GM12878 (cell line): ENCODE data around the gene ATG10. TPM values are rescaled to one million over a fixed set of nuclear protein-coding genes. Genes with fewer than 3 reads are reported as not detected.

Experiments used
- ATAC-seq: fragments of 200-7000 bp; cut with Tn5 transposase; 3 replicates; pipeline ENCODE4 v1.9.1; 2020; ENCODE audit warnings: mild to moderate bottlenecking, moderate library complexity
- BruUV-seq: library from RNA; stranded (reverse); fragments of 400-500 nt; replicated peaks from 2 replicates; lab custom pipeline; 2021; lab: Mats Ljungman, UMichigan
- CTCF ChIA-PET: fragments of 300-600 bp; sonication (Branson Sonifier 250); formaldehyde crosslinking; extraction: SDS; loops from one replicate; lab custom pipeline; 2021; ENCODE audit warnings: inconsistent platforms; lab: Yijun Ruan, JAX
- POLR2A ChIA-PET: fragments of 350-600 bp; formaldehyde crosslinking; extraction: SDS; loops from one replicate; lab custom pipeline; 2021; ENCODE audit warnings: inconsistent platforms; lab: Charles Lee
- RAD21 ChIA-PET: fragments of 300-600 bp; sonication (Branson Sonifier 250); formaldehyde crosslinking; loops from one replicate; lab custom pipeline; 2023; ENCODE audit warnings: antibody characterized with exemption; ENCODE audit not compliant: unreplicated experiment; lab: Charles Lee
- SMC1A ChIA-PET: fragments of 300-600 bp; sonication (Branson Sonifier 250); formaldehyde crosslinking; loops from one replicate; lab custom pipeline; 2023; ENCODE audit not compliant: unreplicated experiment, uncharacterized antibody; lab: Charles Lee
- DNase-seq: peaks from one replicate; pipeline ENCODE4 v3.0.0-alpha.2; 2011; ENCODE audit warnings: low read depth, low spot score
- FAIRE-seq: peaks from 3 replicates; lab custom pipeline; 2011; peaks lifted over from hg19 to GRCh38; lab: Jason Lieb, UNC
- H2AFZ ChIP-seq: 2 replicates; pipeline ENCODE4 v1.6.0; 2011; ENCODE audit warnings: low read depth, low read length, control low read depth; ENCODE audit not compliant: control insufficient read depth
- H3K27ac ChIP-seq: 2 replicates; pipeline ENCODE4 v1.5.1; 2011; ENCODE audit warnings: control low read depth; ENCODE audit not compliant: control insufficient read depth, insufficient read depth
- H3K27me3 ChIP-seq, 2 experiments: replicated peaks in 1 of 2; 2 replicates each; pipeline versions ENCODE4 v1.6.0 to v1.6.1; 2011; ENCODE audit warnings: low read length in 1 of 2; ENCODE audit not compliant: control insufficient read depth in 2 of 2, insufficient read depth in 2 of 2
- H3K36me3 ChIP-seq, 2 experiments: 2 replicates each; pipeline ENCODE4 v1.5.1; 2011; ENCODE audit warnings: low read length in 1 of 2; ENCODE audit not compliant: control insufficient read depth in 2 of 2, insufficient read depth in 2 of 2
- H3K4me1 ChIP-seq: 2 replicates; pipeline ENCODE4 v1.6.1; 2011; ENCODE audit warnings: mild to moderate bottlenecking, low read length, moderate library complexity, mixed read lengths; ENCODE audit not compliant: control insufficient read depth, insufficient read depth
- H3K4me2 ChIP-seq: 2 replicates; pipeline ENCODE4 v1.6.0; 2011; ENCODE audit warnings: control low read depth; ENCODE audit not compliant: control insufficient read depth, insufficient read depth
- H3K4me3 ChIP-seq: fragments of 200-600 bp; sonication (generic); 2 replicates; pipeline ENCODE4 v1.5.1; 2016
- H3K79me2 ChIP-seq: 2 replicates; pipeline ENCODE4 v1.6.0; 2011; ENCODE audit warnings: low read length; ENCODE audit not compliant: control insufficient read depth, insufficient read depth
- H3K9ac ChIP-seq: 2 replicates; pipeline ENCODE4 v1.8.0; 2011; ENCODE audit warnings: low read length, control low read depth, mixed read lengths; ENCODE audit not compliant: control insufficient read depth, insufficient read depth
- H3K9me3 ChIP-seq: replicated peaks from 3 replicates; pipeline ENCODE4 v1.5.1; 2011; ENCODE audit warnings: mild to moderate bottlenecking, low read length; ENCODE audit not compliant: control insufficient read depth, insufficient read depth
- H4K20me1 ChIP-seq: 2 replicates; pipeline ENCODE4 v1.6.0; 2011; ENCODE audit not compliant: control insufficient read depth, insufficient read depth
- BCL3 ChIP-seq: IDR thresholded peaks from 2 replicates; pipeline ENCODE4 v1.6.1; 2011; ENCODE audit warnings: borderline replicate concordance, low read depth, mild to moderate bottlenecking, moderate library complexity, low read length; ENCODE audit not compliant: insufficient read depth, poor library complexity, severe bottlenecking
- BHLHE40 ChIP-seq, 2 experiments: fragments of 450-650 bp in 1 of 2; IDR thresholded peaks; 2 replicates each; pipeline ENCODE4 v1.6.1; 2011 to 2017; ENCODE audit warnings: low read depth in 2 of 2, borderline replicate concordance in 1 of 2, improper control_type of control experiment in 1 of 2, low read length in 1 of 2, mild to moderate bottlenecking in 1 of 2
- E2F8 ChIP-seq: fragments of 450-650 bp; IDR thresholded peaks from 2 replicates; pipeline ENCODE4 v1.6.1; 2018; ENCODE audit warnings: mild to moderate bottlenecking, low read depth, moderate library complexity; ENCODE audit not compliant: partially characterized antibody
- ELK1 ChIP-seq: IDR thresholded peaks from 2 replicates; pipeline ENCODE4 v1.6.1; 2012; ENCODE audit warnings: low read depth, low read length, improper control_type of control experiment
- NR2C1 ChIP-seq: fragments of 450-650 bp; IDR thresholded peaks from 2 replicates; pipeline ENCODE4 v1.6.1; 2017; ENCODE audit warnings: antibody characterized with exemption, mild to moderate bottlenecking, moderate library complexity
- PKNOX1 ChIP-seq: fragments of 450-650 bp; IDR thresholded peaks from 2 replicates; pipeline ENCODE4 v1.6.1; 2016; ENCODE audit warnings: mild to moderate bottlenecking
- SMARCA5 ChIP-seq: fragments of 450-650 bp; IDR thresholded peaks from 2 replicates; pipeline ENCODE4 v1.6.1; 2017; ENCODE audit warnings: mild to moderate bottlenecking
- TARDBP ChIP-seq: IDR thresholded peaks from 2 replicates; pipeline ENCODE4 v1.6.1; 2016; ENCODE audit warnings: borderline replicate concordance
- ZBTB40 ChIP-seq: fragments of 450-650 bp; IDR thresholded peaks from 2 replicates; pipeline ENCODE4 v1.6.1; 2016; ENCODE audit warnings: mild to moderate bottlenecking, moderate library complexity, borderline replicate concordance
- WGBS: methylation state at CpG from one replicate; pipeline ENCODE4 v1.1.6; 2016; ENCODE audit warnings: low lambda C conversion rate; ENCODE audit not compliant: insufficient replicate concordance, insufficient coverage; ENCODE audit errors: missing lambda C conversion rate; 5-methylcytosine and 5-hydroxymethylcytosine counted together
- in situ Hi-C: fragments of 300-500 bp; cut with MboI; formaldehyde crosslinking; loops from 9 replicates; pipeline ENCODE4 v1.14.3; 2018; ENCODE audit warnings: mixed read lengths
- intact Hi-C: fragments of 100-400 bp; cut with micrococcal nuclease; formaldehyde crosslinking; loops from one replicate; pipeline ENCODE4 v1.14.2; 2022; ENCODE audit not compliant: unreplicated experiment
- polyA plus RNA-seq, 11 experiments: library from polyadenylated mRNA; depleted of rRNA in 4 of 11; unstranded in 6 of 11; stranded (reverse) in 5 of 11; fragments of >200 nt; fragmentation: Nextera tagmentation in 4 of 11; fragmentation: Illumina TruSeq in 1 of 11; extraction: Ambion mirVana in 4 of 11; extraction: Trizol in 1 of 11; gene quantifications; 1 replicate in 1 of 11; 2 replicates in 10 of 11; pipeline versions ENCODE4 v1.2.1 to v1.2.3, GENCODE V29; 2011 to 2016; ENCODE audit warnings: inconsistent platforms in 2 of 11, missing spikeins in 2 of 11, low read depth in 1 of 11
- total RNA-seq, 4 experiments: library from RNA; depleted of rRNA in 3 of 4; stranded (reverse); fragments of >200 nt in 3 of 4; fragmentation: Illumina TruSeq in 1 of 4; extraction: Trizol in 1 of 4; gene quantifications; 2 replicates each; pipeline versions ENCODE4 v1.2.1 to v1.2.3, GENCODE V29; 2013 to 2021

The ATG10 gene
- total and polyA plus RNA-seq, 10 of the 15 experiments (the other 5 are each of a cell fraction or from before 2014, with no cell fraction given): 3.8 to 14.4 (median 6.5) TPM

GRCh38 chr5:81948349-81948748, 23.5 kb upstream of the ATG10 start (continued):
- no peak for TF ChIP-seq BCL3
- no peak for TF ChIP-seq NR2C1
- no peak for TF ChIP-seq PKNOX1

- WGBS: 49% methylated on average over 3 of the region's 3 CpGs
- Histone ChIP-seq H3K27me3 (no peaks in the 10 kb centered on the region), H3K4me1 (no peaks in the 10 kb centered on the region), H2AFZ (no peak overlapping the region), H3K27ac (no peak overlapping the region), H3K9ac (no peak overlapping the region), H3K4me2 (no peak overlapping the region), H3K36me3 (no peaks in the 10 kb centered on the region), H3K79me2 (no peaks in the 10 kb centered on the region), H4K20me1 (no peaks in the 10 kb centered on the region), H3K4me3 (no peak overlapping the region), H3K9me3 (no peaks in the 10 kb centered on the region)
- intact Hi-C loops: no loop called here
- DNase-seq: no peak
- no peak for ATAC-seq
- ChIA-PET SMC1A (no interaction called here), CTCF (no interaction called here), RAD21 (no interaction called here), POLR2A (no interaction called here)
- FAIRE-seq: no peak
- BruUV-seq: no TSS peak
- in situ Hi-C loops: no loop called here
- TF ChIP-seq ZBTB40 (no peak), BHLHE40 (IDR thresholded peaks at IDR 0.05; ENCODE audit: borderline replicate concordance in 1 of 2, low read depth in 2 of 2, low read length in 1 of 2) (no peak), E2F8 (no peak), TARDBP (no peak), ELK1 (no peak), SMARCA5 (no peak)
Observed at GRCh38 chr5:81949462-81949861, 22.4 kb upstream of the ATG10 start.
